Endothelial cell of hepatic sinusoid (primary cell): ENCODE results near the gene SLC9A9.

ENCODE experiments used
- in situ Hi-C: cut with HindIII; loops from 2 replicates; pipeline ENCODE4 v1.10.0; 2017; ENCODE audit warnings: low sequenced_read_pairs

Gene SLC9A9

GRCh38 chr3:143605233-143605950 lies 242.9 kb downstream of the SLC9A9 start:
- in situ Hi-C loops = no loop called here

- in situ Hi-C loops = no loop called here
Observed at GRCh38 chr3:143604402-143605185, 243.7 kb downstream of the SLC9A9 start.

- in situ Hi-C loops = no loop called here
Observed at GRCh38 chr3:143603774-143604173, 244.5 kb downstream of the SLC9A9 start.

- in situ Hi-C loops = no loop called here
Observed at GRCh38 chr3:143601723-143602484, 246.4 kb downstream of the SLC9A9 start.

GRCh38 chr3:143600756-143601718 lies 247.2 kb downstream of the SLC9A9 start:
- in situ Hi-C loops = no loop called here

GRCh38 chr3:143597774-143598652 lies 250.3 kb downstream of the SLC9A9 start:
- in situ Hi-C loops = no loop called here

GRCh38 chr3:143596957-143597642 lies 251.2 kb downstream of the SLC9A9 start:
- in situ Hi-C loops = no loop called here

GRCh38 chr3:143595456-143596077 lies 252.7 kb downstream of the SLC9A9 start:
- in situ Hi-C loops = no loop called here

GRCh38 chr3:143594206-143594605 lies 254.1 kb downstream of the SLC9A9 start:
- in situ Hi-C loops = no loop called here

GRCh38 chr3:143590660-143591059 lies 257.6 kb downstream of the SLC9A9 start:
- in situ Hi-C loops = no loop called here

GRCh38 chr3:143586576-143586975 lies 261.7 kb downstream of the SLC9A9 start:
- in situ Hi-C loops = no loop called here

GRCh38 chr3:143585720-143586456 lies 262.4 kb downstream of the SLC9A9 start:
- in situ Hi-C loops = no loop called here

- in situ Hi-C loops = no loop called here
Observed at GRCh38 chr3:143584474-143584873, 263.8 kb downstream of the SLC9A9 start.

- in situ Hi-C loops = no loop called here
Observed at GRCh38 chr3:143581972-143582722, 266.1 kb downstream of the SLC9A9 start.

- in situ Hi-C loops = no loop called here
Observed at GRCh38 chr3:143578810-143579435, 269.3 kb downstream of the SLC9A9 start.

GRCh38 chr3:143576568-143577270 lies 271.5 kb downstream of the SLC9A9 start:
- in situ Hi-C loops = no loop called here
